GM21447 (cell line): ENCODE results near the gene CAPG.
"Not testable (repeated sequence)": the region's sequence is repeated elsewhere in the genome, so short reads cannot be mapped to it uniquely, and the experiment has no call there.

Experiments used
- ATAC-seq: cut with Tn5 transposase; IDR thresholded peaks from one replicate; pipeline ENCODE4 v1.9.1; 2021; ENCODE audit not compliant: unreplicated experiment

The CAPG gene

GRCh38 chr2:85420536-85421259 is 10.5 kb upstream of the CAPG start:
- peak; percentile 52 for ATAC-seq

DNA sequence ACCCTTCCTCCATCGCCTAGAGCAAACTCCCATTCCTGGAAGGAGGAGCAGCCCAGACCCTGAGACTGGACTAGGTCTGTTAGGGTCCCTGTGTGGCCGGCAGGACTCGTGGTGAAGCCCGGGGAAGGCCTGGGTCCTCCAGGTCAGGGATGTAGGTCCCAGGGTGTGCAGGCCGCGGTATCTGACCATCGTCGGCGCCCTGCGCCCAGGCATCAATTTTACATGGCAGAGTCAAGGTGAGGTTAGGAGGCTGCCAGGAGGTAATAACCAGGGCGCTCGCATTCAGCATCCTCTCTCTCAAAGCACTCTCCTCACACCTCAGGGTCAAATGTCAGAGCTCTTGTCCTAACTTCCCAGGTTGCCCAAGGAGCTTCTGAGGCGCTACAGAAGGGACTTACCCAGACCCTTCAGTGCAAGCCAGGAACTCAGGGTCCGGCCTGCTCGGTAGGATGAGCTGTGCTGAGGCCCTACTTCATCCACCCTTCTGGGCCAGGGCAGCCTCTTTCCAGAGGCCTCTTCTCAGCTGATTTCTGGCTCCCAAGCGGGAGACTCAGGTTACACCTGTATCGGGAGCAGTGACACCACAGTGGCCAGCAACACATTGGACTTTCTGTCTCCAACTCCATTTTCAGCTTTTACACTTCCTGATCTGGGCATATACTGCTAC is 9.0 kb upstream of the CAPG start:
- no peak for ATAC-seq

- peak; percentile 87 for ATAC-seq
Measured at GRCh38 chr2:85418132-85419008, 8.2 kb upstream of the CAPG start, which contains the start of gene SH2D6. Gene SH2D6, plus strand, starts transcription at chr2:85418714. Its CDS starts 10,752 bp downstream, at chr2:85429466.

DNA sequence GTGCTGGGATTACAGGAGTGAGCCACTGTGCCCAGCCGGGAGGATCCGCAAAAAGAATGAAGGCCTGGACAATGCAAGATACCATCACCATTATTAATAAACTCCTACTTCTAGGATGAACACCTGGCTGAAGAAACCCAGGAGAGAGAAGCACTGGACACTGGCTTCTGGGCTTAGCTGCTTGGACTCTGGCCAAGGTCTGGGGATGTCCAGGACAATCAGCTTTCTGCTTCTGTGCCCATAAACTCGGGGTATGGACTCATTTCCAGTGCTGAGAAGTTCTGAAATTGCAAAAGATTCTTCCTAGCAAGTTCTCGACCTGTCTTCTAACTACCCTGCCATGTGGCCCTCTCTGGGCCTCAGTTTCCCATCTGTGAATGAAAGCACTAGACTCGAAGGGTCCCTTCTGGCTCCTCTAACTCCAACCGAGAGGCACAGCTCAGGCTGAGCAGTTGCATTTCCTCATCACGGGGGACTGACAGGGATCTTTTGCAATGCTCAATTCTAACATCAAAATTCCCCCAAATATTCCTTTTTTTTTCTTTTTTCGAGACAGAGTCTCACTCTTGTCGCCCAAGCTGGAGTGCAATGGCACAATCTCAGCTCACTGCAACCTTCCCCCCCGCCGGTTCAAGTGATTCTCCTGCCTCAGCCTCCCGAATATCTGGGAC is 5.9 kb upstream of the CAPG start:
- no peak for ATAC-seq

DNA sequence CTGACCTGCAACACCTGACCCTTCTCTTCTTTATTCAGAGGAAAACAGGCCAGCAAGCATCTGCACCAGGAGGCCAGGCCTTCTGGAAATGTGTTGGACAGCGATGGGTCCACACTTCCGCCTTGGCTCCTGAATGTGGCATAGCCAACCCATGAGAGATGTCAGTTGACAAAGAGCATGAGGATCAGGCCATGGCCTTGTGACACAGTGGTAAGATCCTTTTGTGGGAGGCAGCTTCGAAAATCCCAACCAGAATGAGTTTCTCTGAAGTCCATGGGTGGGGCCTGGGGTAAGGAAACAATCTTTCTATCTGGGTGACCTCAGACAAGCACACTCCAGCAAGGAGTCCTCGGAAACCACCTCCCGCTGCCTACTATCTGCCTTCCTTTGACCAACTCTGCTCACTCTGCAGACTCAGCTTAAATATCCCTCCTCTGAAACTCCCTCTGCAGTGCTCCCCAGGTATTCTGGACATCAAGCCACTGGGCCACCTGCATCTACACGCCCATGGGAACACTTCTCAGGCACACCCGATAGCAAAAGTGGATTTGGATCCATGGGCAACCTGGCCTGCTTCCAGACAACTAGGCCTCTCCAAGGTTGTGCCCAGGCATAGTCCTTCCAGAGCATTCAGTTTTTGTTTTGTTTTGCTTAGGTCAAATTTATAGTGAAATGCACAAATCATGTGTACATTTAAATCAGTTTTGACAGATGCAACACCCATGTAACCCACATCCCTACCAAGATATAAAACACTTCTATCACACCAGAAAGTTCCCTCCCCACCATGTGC is 4.8 kb upstream of the CAPG start:
- no peak for ATAC-seq

GRCh38 chr2:85414421-85414759 is 4.2 kb upstream of the CAPG start:
- not testable (repeated sequence) for ATAC-seq

- ATAC-seq = no peak
Measured at GRCh38 chr2:85413592-85414420, 3.6 kb upstream of the CAPG start.

- no peak for ATAC-seq
Measured at GRCh38 chr2:85411405-85411748, 1.2 kb upstream of the CAPG start.

GRCh38 chr2:85410584-85411404 is 628 bp upstream of the CAPG start:
- ATAC-seq = no peak

GRCh38 chr2:85405201-85406059 is 4.7 kb downstream of the CAPG start:
- ATAC-seq = peak; percentile 41

- no peak for ATAC-seq
Measured at GRCh38 chr2:85401844-85402243, 8.3 kb downstream of the CAPG start.

GRCh38 chr2:85401464-85401805 is 8.7 kb downstream of the CAPG start:
- ATAC-seq = no peak

GRCh38 chr2:85400541-85401463 is 9.4 kb downstream of the CAPG start:
- no peak for ATAC-seq

DNA sequence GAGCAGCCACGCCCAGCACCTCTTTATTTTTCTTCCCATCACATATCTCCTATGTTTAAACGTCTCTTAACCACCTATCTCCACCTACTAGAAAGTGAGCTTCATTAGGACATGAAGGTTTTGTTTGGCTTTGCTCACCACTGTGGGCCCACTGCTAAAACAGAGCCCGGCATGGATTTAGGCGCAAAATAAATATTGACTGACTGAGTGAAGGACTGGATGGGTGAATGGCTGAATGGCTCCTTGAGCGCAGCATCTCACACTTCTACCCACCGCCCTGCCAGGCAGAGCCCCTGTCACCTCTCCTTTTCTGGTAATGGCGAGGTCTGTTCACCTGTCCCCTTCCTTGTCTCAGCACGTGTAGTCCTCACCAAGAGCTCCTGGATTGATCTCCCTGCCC is 10.1 kb downstream of the CAPG start:
- no peak for ATAC-seq

DNA sequence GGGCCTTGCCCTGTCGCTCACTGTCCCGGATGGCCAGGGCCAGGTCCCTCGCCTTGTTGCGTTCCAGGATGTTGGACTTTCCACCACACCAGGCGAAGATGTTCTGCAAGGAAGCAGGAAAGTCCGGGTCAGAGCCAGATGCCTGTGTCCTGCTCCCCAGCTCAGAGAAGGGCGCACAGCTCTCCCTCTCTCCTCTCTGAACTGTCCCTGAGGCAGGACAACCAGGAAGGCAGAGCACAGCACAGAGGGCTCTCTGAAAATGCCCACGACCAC is 11.0 kb downstream of the CAPG start:
- no peak for ATAC-seq

GRCh38 chr2:85398426-85399182 is 11.6 kb downstream of the CAPG start:
- no peak for ATAC-seq
